GM12878 (cell line): ENCODE measurements around the gene EMID1. TPM values are rescaled to one million over a fixed set of nuclear protein-coding genes. Genes with fewer than 3 reads are reported as not detected.
A peak's percentile ranks its signal among the peaks of the same experiment; 100 is the strongest.

Experiments
- ATAC-seq: fragments of 200-7000 bp; cut with Tn5 transposase; 3 replicates; pipeline ENCODE4 v1.9.1; 2020; ENCODE audit warnings: mild to moderate bottlenecking, moderate library complexity
- BruUV-seq: library from RNA; stranded (reverse); fragments of 400-500 nt; replicated peaks from 2 replicates; lab custom pipeline; 2021; lab: Mats Ljungman, UMichigan
- CTCF ChIA-PET: fragments of 300-600 bp; sonication (Branson Sonifier 250); formaldehyde crosslinking; extraction: SDS; loops from one replicate; lab custom pipeline; 2021; ENCODE audit warnings: inconsistent platforms; lab: Yijun Ruan, JAX
- POLR2A ChIA-PET: fragments of 350-600 bp; formaldehyde crosslinking; extraction: SDS; loops from one replicate; lab custom pipeline; 2021; ENCODE audit warnings: inconsistent platforms; lab: Charles Lee
- RAD21 ChIA-PET: fragments of 300-600 bp; sonication (Branson Sonifier 250); formaldehyde crosslinking; loops from one replicate; lab custom pipeline; 2023; ENCODE audit warnings: antibody characterized with exemption; ENCODE audit not compliant: unreplicated experiment; lab: Charles Lee
- SMC1A ChIA-PET: fragments of 300-600 bp; sonication (Branson Sonifier 250); formaldehyde crosslinking; loops from one replicate; lab custom pipeline; 2023; ENCODE audit not compliant: unreplicated experiment, uncharacterized antibody; lab: Charles Lee
- DNase-seq: peaks from one replicate; pipeline ENCODE4 v3.0.0-alpha.2; 2011; ENCODE audit warnings: low read depth, low spot score
- FAIRE-seq: peaks from 3 replicates; lab custom pipeline; 2011; peaks lifted over from hg19 to GRCh38; lab: Jason Lieb, UNC
- H2AFZ ChIP-seq: 2 replicates; pipeline ENCODE4 v1.6.0; 2011; ENCODE audit warnings: low read depth, low read length, control low read depth; ENCODE audit not compliant: control insufficient read depth
- H3K27ac ChIP-seq: 2 replicates; pipeline ENCODE4 v1.5.1; 2011; ENCODE audit warnings: control low read depth; ENCODE audit not compliant: control insufficient read depth, insufficient read depth
- H3K27me3 ChIP-seq, 2 experiments: replicated peaks in 1 of 2; 2 replicates each; pipeline versions ENCODE4 v1.6.0 to v1.6.1; 2011; ENCODE audit warnings: low read length in 1 of 2; ENCODE audit not compliant: control insufficient read depth in 2 of 2, insufficient read depth in 2 of 2
- H3K36me3 ChIP-seq, 2 experiments: 2 replicates each; pipeline ENCODE4 v1.5.1; 2011; ENCODE audit warnings: low read length in 1 of 2; ENCODE audit not compliant: control insufficient read depth in 2 of 2, insufficient read depth in 2 of 2
- H3K4me1 ChIP-seq: 2 replicates; pipeline ENCODE4 v1.6.1; 2011; ENCODE audit warnings: mild to moderate bottlenecking, low read length, moderate library complexity, mixed read lengths; ENCODE audit not compliant: control insufficient read depth, insufficient read depth
- H3K4me2 ChIP-seq: 2 replicates; pipeline ENCODE4 v1.6.0; 2011; ENCODE audit warnings: control low read depth; ENCODE audit not compliant: control insufficient read depth, insufficient read depth
- H3K4me3 ChIP-seq: fragments of 200-600 bp; sonication (generic); 2 replicates; pipeline ENCODE4 v1.5.1; 2016
- H3K79me2 ChIP-seq: 2 replicates; pipeline ENCODE4 v1.6.0; 2011; ENCODE audit warnings: low read length; ENCODE audit not compliant: control insufficient read depth, insufficient read depth
- H3K9ac ChIP-seq: 2 replicates; pipeline ENCODE4 v1.8.0; 2011; ENCODE audit warnings: low read length, control low read depth, mixed read lengths; ENCODE audit not compliant: control insufficient read depth, insufficient read depth
- H3K9me3 ChIP-seq: replicated peaks from 3 replicates; pipeline ENCODE4 v1.5.1; 2011; ENCODE audit warnings: mild to moderate bottlenecking, low read length; ENCODE audit not compliant: control insufficient read depth, insufficient read depth
- H4K20me1 ChIP-seq: 2 replicates; pipeline ENCODE4 v1.6.0; 2011; ENCODE audit not compliant: control insufficient read depth, insufficient read depth
- REST ChIP-seq: IDR thresholded peaks from 2 replicates; pipeline ENCODE4 v1.6.1; 2012; ENCODE audit warnings: mild to moderate bottlenecking, low read depth, low read length
- SMARCA5 ChIP-seq: fragments of 450-650 bp; IDR thresholded peaks from 2 replicates; pipeline ENCODE4 v1.6.1; 2017; ENCODE audit warnings: mild to moderate bottlenecking
- WGBS: methylation state at CpG from one replicate; pipeline ENCODE4 v1.1.6; 2016; ENCODE audit warnings: low lambda C conversion rate; ENCODE audit not compliant: insufficient replicate concordance, insufficient coverage; ENCODE audit errors: missing lambda C conversion rate; 5-methylcytosine and 5-hydroxymethylcytosine counted together
- in situ Hi-C: fragments of 300-500 bp; cut with MboI; formaldehyde crosslinking; loops from 9 replicates; pipeline ENCODE4 v1.14.3; 2018; ENCODE audit warnings: mixed read lengths
- intact Hi-C: fragments of 100-400 bp; cut with micrococcal nuclease; formaldehyde crosslinking; loops from one replicate; pipeline ENCODE4 v1.14.2; 2022; ENCODE audit not compliant: unreplicated experiment
- polyA plus RNA-seq, 11 experiments: library from polyadenylated mRNA; depleted of rRNA in 4 of 11; unstranded in 6 of 11; stranded (reverse) in 5 of 11; fragments of >200 nt; fragmentation: Nextera tagmentation in 4 of 11; fragmentation: Illumina TruSeq in 1 of 11; extraction: Ambion mirVana in 4 of 11; extraction: Trizol in 1 of 11; gene quantifications; 1 replicate in 1 of 11; 2 replicates in 10 of 11; pipeline versions ENCODE4 v1.2.1 to v1.2.3, GENCODE V29; 2011 to 2016; ENCODE audit warnings: inconsistent platforms in 2 of 11, missing spikeins in 2 of 11, low read depth in 1 of 11
- total RNA-seq, 4 experiments: library from RNA; depleted of rRNA in 3 of 4; stranded (reverse); fragments of >200 nt in 3 of 4; fragmentation: Illumina TruSeq in 1 of 4; extraction: Trizol in 1 of 4; gene quantifications; 2 replicates each; pipeline versions ENCODE4 v1.2.1 to v1.2.3, GENCODE V29; 2013 to 2021

EMID1 gene
- total and polyA plus RNA-seq, 10 of the 15 experiments (the other 5 are each of a cell fraction or from before 2014, with no cell fraction given), result 1.2 to 60.3 (median 12.0) TPM

- POLR2A ChIA-PET, result interaction anchor here (0.8 to 15.3 kb wide), 7 partner anchors 9 to 297 kb away, joined by 3 to 239 read pairs (median 5); no protein-coding TSS in a partner anchor
- H3K79me2 ChIP-seq, result peaks cover 23% of the 10 kb centered on the region
- H3K36me3 ChIP-seq, result no peaks in the 10 kb centered on the region
- H3K27me3 ChIP-seq, result no peaks in the 10 kb centered on the region; a peak in 1 of 4 replicates
- CTCF ChIA-PET, result interaction anchor here (0.7 to 6.7 kb wide), 9 partner anchors 14 to 160 kb away, joined by 3 to 78 read pairs (median 5); no protein-coding TSS in a partner anchor
- peak overlapping the region; percentile 90 for H3K27ac ChIP-seq
- intact Hi-C loops, result loop anchor here (1.0 to 5.0 kb wide), 3 partner anchors 34 to 124 kb away; no protein-coding TSS in a partner anchor
- no peak overlapping the region for H2AFZ ChIP-seq
- FAIRE-seq, result no peak
- peak overlapping the region; percentile 61 for H3K4me2 ChIP-seq
- TF ChIP-seq REST (no peak), SMARCA5 (0 out of 2 replicates have a peak, but pooled peaks have one; percentile 2)
- H3K4me1 ChIP-seq, result peaks cover 45% of the 10 kb centered on the region
- no TSS peak for BruUV-seq
- no peaks in the 10 kb centered on the region for H3K9me3 ChIP-seq
- WGBS, result 90% methylated on average over 7 of the region's 7 CpGs
- DNase-seq, result no peak
- SMC1A ChIA-PET, result interaction anchor here (0.6 to 16.1 kb wide), 13 partner anchors 8 to 281 kb away, joined by 3 to 165 read pairs (median 5); no protein-coding TSS in a partner anchor
- peak overlapping the region; percentile 69 for H3K9ac ChIP-seq
- peak; percentile 0; the same call in 2 of the 3 replicates for ATAC-seq
- H4K20me1 ChIP-seq, result no peaks in the 10 kb centered on the region
- RAD21 ChIA-PET, result interaction anchor here (0.9 to 10.8 kb wide), 10 partner anchors 8 to 281 kb away, joined by 3 to 153 read pairs (median 4); partner anchors contain the start of gene KREMEN1
- H3K4me3 ChIP-seq, result peak overlapping the region; percentile 3; the same call in 1 of the 2 replicates
- in situ Hi-C loops, result loop anchor here (5.0 kb wide), 1 partner anchor 34 kb away; no protein-coding TSS in a partner anchor
These were observed 3.9 kb upstream of the EMID1 start for GRCh38 chr22:29201782-29202181.
